ES-I3 (cell line): Measurements from ENCODE around the gene LCN1.

Experiments used
- H3K36me3 ChIP-seq: 2 replicates; pipeline ENCODE4 v1.6.1; 2013; ENCODE audit warnings: mild to moderate bottlenecking, low read length, control low read depth, moderate library complexity; ENCODE audit not compliant: insufficient read depth
- H3K4me1 ChIP-seq: 2 replicates; pipeline ENCODE4 v1.6.1; 2013; ENCODE audit warnings: mild to moderate bottlenecking, control low read depth, low read length; ENCODE audit not compliant: insufficient read depth
- H3K9ac ChIP-seq: 2 replicates; pipeline ENCODE4 v1.6.1; 2013; ENCODE audit warnings: low read depth, mild to moderate bottlenecking, low read length, moderate library complexity
- H3K9me3 ChIP-seq: 2 replicates; pipeline ENCODE4 v1.6.1; 2013; ENCODE audit warnings: mild to moderate bottlenecking, low read length, moderate library complexity; ENCODE audit not compliant: control insufficient read depth, insufficient read depth

The LCN1 gene

GRCh38 chr9:135484460-135485277, 36.6 kb upstream of the LCN1 start:
- H3K36me3 ChIP-seq = no peaks in the 10 kb centered on the region; the same call in 1 of the 2 replicates
- H3K9me3 ChIP-seq = no peaks in the 10 kb centered on the region
- no peak overlapping the region for H3K9ac ChIP-seq
- no peaks in the 10 kb centered on the region for H3K4me1 ChIP-seq

- no peak overlapping the region for H3K9ac ChIP-seq
- H3K4me1 ChIP-seq = peaks cover under 1% of the 10 kb centered on the region; the same call in 1 of the 2 replicates
- no peaks in the 10 kb centered on the region for H3K9me3 ChIP-seq
- no peaks in the 10 kb centered on the region; the same call in 1 of the 2 replicates for H3K36me3 ChIP-seq
These were observed 35.9 kb upstream of the LCN1 start for GRCh38 chr9:135485385-135485784.

GRCh38 chr9:135485832-135486231, 35.4 kb upstream of the LCN1 start:
- no peaks in the 10 kb centered on the region for H3K9me3 ChIP-seq
- peaks cover 3% of the 10 kb centered on the region; the same call in 1 of the 2 replicates for H3K4me1 ChIP-seq
- no peaks in the 10 kb centered on the region; the same call in 1 of the 2 replicates for H3K36me3 ChIP-seq
- H3K9ac ChIP-seq = no peak overlapping the region

- Histone ChIP-seq H3K36me3 (no peaks in the 10 kb centered on the region; the same call in 1 of the 2 replicates), H3K9ac (no peak overlapping the region), H3K9me3 (no peaks in the 10 kb centered on the region), H3K4me1 (peaks cover 3% of the 10 kb centered on the region; the same call in 1 of the 2 replicates)
These were observed 34.8 kb upstream of the LCN1 start for GRCh38 chr9:135486267-135487065.

- Histone ChIP-seq H3K4me1 (peaks cover 3% of the 10 kb centered on the region; the same call in 1 of the 2 replicates), H3K9me3 (no peaks in the 10 kb centered on the region), H3K36me3 (no peaks in the 10 kb centered on the region; the same call in 1 of the 2 replicates)
These were observed 33.8 kb upstream of the LCN1 start for GRCh38 chr9:135487281-135488012.

DNA sequence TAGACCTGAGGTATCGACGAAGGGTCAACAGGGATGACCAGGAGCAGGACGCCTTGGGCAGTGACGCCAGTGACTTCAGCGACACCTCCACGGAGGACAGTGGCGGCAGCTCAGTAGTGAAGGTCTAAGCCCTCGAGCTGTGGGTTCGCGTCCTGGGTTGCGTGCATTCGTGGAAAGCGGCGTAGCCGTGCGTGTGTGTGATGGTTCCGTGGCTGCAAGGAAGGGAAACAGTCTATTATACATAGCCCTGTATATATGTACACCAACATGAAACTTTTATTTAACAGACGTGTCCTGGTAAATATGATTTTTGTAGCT, 33.3 kb upstream of the LCN1 start:
- no peak overlapping the region for H3K9ac ChIP-seq
- H3K9me3 ChIP-seq = no peaks in the 10 kb centered on the region
- peaks cover 3% of the 10 kb centered on the region; the same call in 1 of the 2 replicates for H3K4me1 ChIP-seq
- H3K36me3 ChIP-seq = no peaks in the 10 kb centered on the region; the same call in 1 of the 2 replicates

More at GRCh38 chr9:135487281-135488012, 33.8 kb upstream of the LCN1 start:
- no peak overlapping the region for H3K9ac ChIP-seq

GRCh38 chr9:135488527-135488926, 32.7 kb upstream of the LCN1 start:
- no peaks in the 10 kb centered on the region; the same call in 1 of the 2 replicates for H3K36me3 ChIP-seq
- no peak overlapping the region for H3K9ac ChIP-seq
- H3K9me3 ChIP-seq = no peaks in the 10 kb centered on the region
- H3K4me1 ChIP-seq = peaks cover 3% of the 10 kb centered on the region; the same call in 1 of the 2 replicates

DNA sequence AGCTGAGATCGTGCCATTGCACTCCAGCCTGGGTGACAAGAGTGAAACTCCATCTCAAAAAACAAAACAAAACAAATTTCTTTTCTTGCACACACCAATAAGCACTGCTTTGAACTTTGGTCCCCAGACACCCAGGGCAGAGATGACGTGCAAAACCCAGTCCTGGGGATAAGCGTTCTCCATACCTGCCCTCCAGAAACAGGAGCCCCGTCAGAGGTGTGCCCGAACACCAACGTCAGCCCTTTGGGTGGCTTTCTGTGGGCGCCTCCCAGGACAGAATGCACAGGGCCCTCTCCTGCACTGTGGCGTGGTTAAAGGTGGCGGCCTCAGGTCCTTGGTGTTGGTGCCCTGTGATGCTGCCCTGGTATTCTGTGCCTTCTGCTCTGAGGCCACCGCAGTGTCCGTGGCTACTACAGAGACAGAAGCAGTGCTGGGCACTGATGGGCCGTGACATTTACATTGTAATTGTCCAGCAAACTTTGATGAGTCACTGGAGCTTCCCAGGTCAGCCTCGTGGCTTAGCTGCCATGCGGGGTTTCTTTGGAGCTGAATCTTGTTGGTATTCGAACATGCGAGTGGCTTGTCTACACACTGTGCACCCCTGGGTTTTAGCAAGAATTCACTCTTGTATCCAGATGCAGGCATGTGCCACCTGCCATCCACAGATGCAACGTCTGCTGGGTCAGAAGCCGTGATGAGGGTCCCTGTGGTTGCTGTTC, 31.9 kb upstream of the LCN1 start:
- H3K9ac ChIP-seq = no peak overlapping the region
- peaks cover 3% of the 10 kb centered on the region; the same call in 1 of the 2 replicates for H3K4me1 ChIP-seq
- no peaks in the 10 kb centered on the region; the same call in 1 of the 2 replicates for H3K36me3 ChIP-seq
- no peaks in the 10 kb centered on the region for H3K9me3 ChIP-seq

GRCh38 chr9:135490166-135490870, 30.9 kb upstream of the LCN1 start:
- H3K36me3 ChIP-seq = no peaks in the 10 kb centered on the region; the same call in 1 of the 2 replicates
- no peak overlapping the region for H3K9ac ChIP-seq
- H3K4me1 ChIP-seq = peaks cover 3% of the 10 kb centered on the region; the same call in 1 of the 2 replicates
- no peaks in the 10 kb centered on the region for H3K9me3 ChIP-seq

- H3K4me1 ChIP-seq = peaks cover 3% of the 10 kb centered on the region; the same call in 1 of the 2 replicates
- no peak overlapping the region for H3K9ac ChIP-seq
- no peaks in the 10 kb centered on the region; the same call in 1 of the 2 replicates for H3K36me3 ChIP-seq
- no peaks in the 10 kb centered on the region for H3K9me3 ChIP-seq
These were observed 30.2 kb upstream of the LCN1 start for GRCh38 chr9:135490980-135491464.

- no peaks in the 10 kb centered on the region for H3K9me3 ChIP-seq
- peaks cover 3% of the 10 kb centered on the region; the same call in 1 of the 2 replicates for H3K4me1 ChIP-seq
- no peaks in the 10 kb centered on the region; the same call in 1 of the 2 replicates for H3K36me3 ChIP-seq
- no peak overlapping the region for H3K9ac ChIP-seq
These were observed 29.5 kb upstream of the LCN1 start for GRCh38 chr9:135491764-135492163.

- no peak overlapping the region for H3K9ac ChIP-seq
- H3K9me3 ChIP-seq = no peaks in the 10 kb centered on the region
- H3K4me1 ChIP-seq = peaks cover 3% of the 10 kb centered on the region; the same call in 1 of the 2 replicates
- no peaks in the 10 kb centered on the region; the same call in 1 of the 2 replicates for H3K36me3 ChIP-seq
These were observed 28.2 kb upstream of the LCN1 start for GRCh38 chr9:135492886-135493669.
